Caco-2 (cell line): ENCODE data around the gene EFCAB5. TPM values are rescaled to one million over a fixed set of nuclear protein-coding genes. Genes with fewer than 3 reads are reported as not detected.
A peak's percentile ranks its signal among the peaks of the same experiment; 100 is the strongest.
"Not testable (repeated sequence)": the region's sequence is repeated elsewhere in the genome, so short reads cannot be mapped to it uniquely, and the experiment has no call there.

Experiments
- Bru-seq: library from RNA; stranded (reverse); fragments of 400-500 nt; gene quantifications from one replicate; lab custom pipeline; 2021; lab: Mats Ljungman, UMichigan
- BruChase-seq, 2 experiments: library from RNA; stranded (reverse); fragments of 400-500 nt; gene quantifications; one replicate each; lab custom pipeline; 2021; lab: Mats Ljungman, UMichigan
- BruUV-seq: library from RNA; stranded (reverse); fragments of 400-500 nt; replicated peaks from 2 replicates; lab custom pipeline; 2021; lab: Mats Ljungman, UMichigan
- CTCF ChIA-PET: fragments of 300-600 bp; sonication (Branson Sonifier 250); formaldehyde crosslinking; loops from one replicate; lab custom pipeline; 2022; ENCODE audit warnings: antibody characterized with exemption; lab: Charles Lee
- POLR2A ChIA-PET: fragments of 300-600 bp; sonication (Branson Sonifier 250); formaldehyde crosslinking; loops from one replicate; lab custom pipeline; 2022; ENCODE audit warnings: antibody characterized with exemption; lab: Charles Lee
- DNase-seq, 2 experiments: peaks; one replicate each; pipeline versions ENCODE4 v3.0.0 to v3.0.0-alpha.2; 2020 to 2022
- H3K27me3 ChIP-seq: replicated peaks from 2 replicates; pipeline ENCODE4 v1.6.0; 2011; ENCODE audit warnings: low read length; ENCODE audit not compliant: control insufficient read depth, insufficient read depth
- H3K36me3 ChIP-seq: 2 replicates; pipeline ENCODE4 v1.5.1; 2011; ENCODE audit warnings: low read length; ENCODE audit not compliant: control insufficient read depth, insufficient read depth
- H3K4me1 ChIP-seq: fragments of 250-450 bp; sonication (Bioruptor Pico); 2 replicates; pipeline ENCODE4 v1.5.1; 2020; ENCODE audit warnings: mild to moderate bottlenecking
- H3K4me3 ChIP-seq: 2 replicates; pipeline ENCODE4 v1.5.1; 2011; ENCODE audit warnings: low read depth, mild to moderate bottlenecking, control low read depth, low read length
- H3K9me3 ChIP-seq: fragments of 250-450 bp; sonication (Bioruptor Pico); 2 replicates; pipeline ENCODE4 v1.5.1; 2020; ENCODE audit warnings: mild to moderate bottlenecking, moderate library complexity
- H3K27ac Mint-ChIP-seq: one replicate; pipeline ENCODE4 v1.8.0; 2022; ENCODE audit warnings: mixed read lengths; ENCODE audit not compliant: unreplicated experiment
- H3K27me3 Mint-ChIP-seq: one replicate; pipeline ENCODE4 v1.8.0; 2022; ENCODE audit warnings: mixed read lengths; ENCODE audit not compliant: insufficient read depth, unreplicated experiment
- H3K36me3 Mint-ChIP-seq: one replicate; pipeline ENCODE4 v1.8.0; 2022; ENCODE audit warnings: mild to moderate bottlenecking, mixed read lengths; ENCODE audit not compliant: insufficient read depth, unreplicated experiment
- H3K4me1 Mint-ChIP-seq: one replicate; pipeline ENCODE4 v1.8.0; 2022; ENCODE audit warnings: low read depth, mixed read lengths; ENCODE audit not compliant: unreplicated experiment
- H3K4me3 Mint-ChIP-seq: one replicate; pipeline ENCODE4 v1.8.0; 2022; ENCODE audit warnings: mild to moderate bottlenecking, moderate library complexity, mixed read lengths; ENCODE audit not compliant: unreplicated experiment
- H3K9me3 Mint-ChIP-seq: one replicate; pipeline ENCODE4 v1.8.0; 2022; ENCODE audit warnings: mixed read lengths; ENCODE audit not compliant: unreplicated experiment
- intact Hi-C: fragments of 100-400 bp; cut with micrococcal nuclease; formaldehyde crosslinking; loops from one replicate; pipeline ENCODE4 v1.10.0; 2022; ENCODE audit not compliant: unreplicated experiment
- long read RNA-seq: library from polyadenylated mRNA; stranded (forward); transcript quantifications from one replicate; pipeline ENCODE4 v2.0.0, GENCODE V29; 2022
- total RNA-seq: library from RNA; stranded (reverse); gene quantifications from 2 replicates; pipeline ENCODE4 v1.2.3, GENCODE V29; 2022
- TF ChIP-seq, protein P1 (sequence below), 2 experiments: fragments of 200-600 bp in 1 of 2; IDR thresholded peaks; 1 replicate in 1 of 2; 2 replicates in 1 of 2; pipeline versions ENCODE4 v1.5.1 to v1.8.0; 2011 to 2022; ENCODE audit warnings: antibody characterized with exemption in 1 of 2, control low read depth in 1 of 2, inconsistent platforms in 1 of 2, low read depth in 1 of 2, low read length in 1 of 2, mild to moderate bottlenecking in 1 of 2, moderate library complexity in 1 of 2; ENCODE audit not compliant: insufficient read depth in 1 of 2, severe bottlenecking in 1 of 2, unreplicated experiment in 1 of 2

The EFCAB5 gene
- total RNA-seq (0.43 TPM in 1 of 2 replicates, not detected in the other), Bru-seq, nascent RNA (percentile 15 among the genes with signal in this experiment), BruChase-seq, experiment 1, labeled RNA remaining after a 2-hour chase (percentile 15 among the genes with signal in this experiment), BruChase-seq, experiment 2, labeled RNA remaining after a 6-hour chase (percentile 15 among the genes with signal in this experiment)
- long read RNA-seq, partial matches to known transcripts = 1 of 1 reads
- long read RNA-seq, other reads (novel, unspliced or antisense) = 0 of 1 reads

DNA sequence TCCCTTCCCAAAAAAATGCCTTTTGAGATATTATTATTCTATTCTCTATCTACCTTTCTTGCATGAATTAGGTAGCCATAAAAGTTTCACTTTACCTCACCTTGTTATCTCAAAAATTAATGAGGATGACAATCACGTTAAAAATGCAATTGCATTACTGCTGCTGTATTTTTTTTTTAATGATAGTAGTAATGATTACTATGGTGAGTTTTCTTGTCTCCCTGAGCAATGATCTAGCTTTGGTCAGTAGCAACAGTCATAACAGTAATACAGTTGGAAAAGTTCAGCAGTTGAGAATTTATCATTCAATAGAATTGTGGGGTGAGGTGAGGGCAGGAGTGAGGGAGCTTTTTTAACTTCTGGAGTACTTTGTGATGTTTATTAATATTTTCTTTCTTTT is at the start of gene EFCAB5:
EFCAB5 (plus strand) TSS at position 301 of the 400 bp plus-strand sequence. CDS start 163 bp downstream, outside the sequence.
- Histone ChIP-seq H3K27me3 (no peaks in the 10 kb centered on the region), H3K4me3 (no peak within 1 kb of the TSS), H3K4me1 (no peaks in the 10 kb centered on the region), H3K9me3 (no peaks in the 10 kb centered on the region), H3K36me3 (no peaks in the 10 kb centered on the region)
- BruUV-seq = no TSS peak
- Mint-ChIP-seq H3K4me3 (no peak within 1 kb of the TSS), H3K27ac (no peak within 1 kb of the TSS), H3K9me3 (no peaks in the 10 kb centered on the region), H3K4me1 (no peaks in the 10 kb centered on the region), H3K27me3 (peaks cover 11% of the 10 kb centered on the region), H3K36me3 (no peaks in the 10 kb centered on the region)
- TF ChIP-seq, protein P1, sequence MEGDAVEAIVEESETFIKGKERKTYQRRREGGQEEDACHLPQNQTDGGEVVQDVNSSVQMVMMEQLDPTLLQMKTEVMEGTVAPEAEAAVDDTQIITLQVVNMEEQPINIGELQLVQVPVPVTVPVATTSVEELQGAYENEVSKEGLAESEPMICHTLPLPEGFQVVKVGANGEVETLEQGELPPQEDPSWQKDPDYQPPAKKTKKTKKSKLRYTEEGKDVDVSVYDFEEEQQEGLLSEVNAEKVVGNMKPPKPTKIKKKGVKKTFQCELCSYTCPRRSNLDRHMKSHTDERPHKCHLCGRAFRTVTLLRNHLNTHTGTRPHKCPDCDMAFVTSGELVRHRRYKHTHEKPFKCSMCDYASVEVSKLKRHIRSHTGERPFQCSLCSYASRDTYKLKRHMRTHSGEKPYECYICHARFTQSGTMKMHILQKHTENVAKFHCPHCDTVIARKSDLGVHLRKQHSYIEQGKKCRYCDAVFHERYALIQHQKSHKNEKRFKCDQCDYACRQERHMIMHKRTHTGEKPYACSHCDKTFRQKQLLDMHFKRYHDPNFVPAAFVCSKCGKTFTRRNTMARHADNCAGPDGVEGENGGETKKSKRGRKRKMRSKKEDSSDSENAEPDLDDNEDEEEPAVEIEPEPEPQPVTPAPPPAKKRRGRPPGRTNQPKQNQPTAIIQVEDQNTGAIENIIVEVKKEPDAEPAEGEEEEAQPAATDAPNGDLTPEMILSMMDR (IDR thresholded peaks at IDR 0.05; ENCODE audit: insufficient read depth in 1 of 2, low read depth in 1 of 2, low read length in 1 of 2, severe bottlenecking in 1 of 2, unreplicated experiment in 1 of 2) = no peak
- intact Hi-C loops = no loop called here
- no peak for DNase-seq
- POLR2A ChIA-PET = no interaction called here
- CTCF ChIA-PET = interaction anchor here (0.6 kb wide), 1 partner anchor 133 kb away, joined by 9 read pairs; no protein-coding TSS in a partner anchor

DNA sequence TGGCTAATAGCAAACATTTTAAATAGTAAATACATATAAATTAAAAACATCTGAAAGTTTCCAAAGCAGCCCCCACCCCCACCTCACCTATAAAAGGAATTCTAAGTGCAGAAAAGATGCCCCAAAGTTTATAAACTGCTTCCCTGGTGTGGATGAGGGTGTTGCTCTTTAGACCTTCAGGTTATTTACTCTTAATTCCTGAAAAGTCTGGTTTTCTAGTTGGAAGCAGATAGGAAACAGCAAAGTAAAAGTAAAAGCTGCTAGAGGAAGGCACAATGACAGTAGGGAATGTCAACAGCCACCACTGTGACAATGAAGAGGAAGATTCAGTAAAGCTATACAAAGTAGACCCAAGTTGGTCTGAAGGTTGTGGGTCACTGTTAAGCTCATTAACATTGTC is 49.2 kb upstream of the EFCAB5 start:
- H3K4me3 Mint-ChIP-seq = no peak overlapping the region
- ChIA-PET POLR2A (no interaction called here), CTCF (interaction anchor here (0.6 kb wide), 1 partner anchor 1013 kb away, joined by 3 read pairs; no protein-coding TSS in a partner anchor)
- Histone ChIP-seq H3K4me1 (no peaks in the 10 kb centered on the region), H3K9me3 (peaks cover 5% of the 10 kb centered on the region; the same call in 1 of the 2 replicates), H3K27me3 (no peaks in the 10 kb centered on the region), H3K4me3 (no peak overlapping the region), H3K36me3 (no peaks in the 10 kb centered on the region)
- intact Hi-C loops = no loop called here
- BruUV-seq = no TSS peak
- no peak overlapping the region for H3K27ac Mint-ChIP-seq
- H3K36me3 Mint-ChIP-seq = no peaks in the 10 kb centered on the region
- H3K27me3 Mint-ChIP-seq = no peaks in the 10 kb centered on the region
- DNase-seq = no peak
- TF ChIP-seq, protein P1 (IDR thresholded peaks at IDR 0.05; ENCODE audit: insufficient read depth in 1 of 2, low read depth in 1 of 2, low read length in 1 of 2, severe bottlenecking in 1 of 2, unreplicated experiment in 1 of 2) = no peak
- H3K4me1 Mint-ChIP-seq = no peaks in the 10 kb centered on the region
- H3K9me3 Mint-ChIP-seq = no peaks in the 10 kb centered on the region

DNA sequence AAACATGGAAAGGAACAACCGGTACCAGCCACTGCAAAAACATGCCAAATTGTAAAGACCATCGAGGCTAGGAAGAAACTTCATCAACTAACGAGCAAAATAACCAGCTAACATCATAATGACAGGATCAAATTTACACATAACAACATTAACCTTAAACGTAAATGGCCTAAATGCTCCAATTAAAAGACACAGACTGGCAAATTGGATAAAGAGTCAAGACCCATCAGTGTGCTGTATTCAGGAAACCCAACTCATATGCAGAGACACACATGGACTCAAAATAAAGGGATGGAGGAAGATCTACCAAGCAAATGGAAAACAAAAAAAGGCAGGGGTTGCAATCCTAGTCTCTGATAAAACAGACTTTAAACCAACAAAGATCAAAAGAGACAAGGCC is 44.3 kb upstream of the EFCAB5 start:
- H3K4me1 ChIP-seq, BruUV-seq, H3K9me3 Mint-ChIP-seq, H3K27me3 ChIP-seq, H3K4me3 Mint-ChIP-seq, H3K4me1 Mint-ChIP-seq, POLR2A ChIA-PET, H3K36me3 Mint-ChIP-seq, H3K27me3 Mint-ChIP-seq, intact Hi-C loops, H3K27ac Mint-ChIP-seq, H3K36me3 ChIP-seq, CTCF ChIA-PET, H3K9me3 ChIP-seq, H3K4me3 ChIP-seq, DNase-seq: not testable (repeated sequence)
